Colonic mucosa (tissue), 4 donors: ENCODE measurements around the gene PMF1. TPM values are rescaled to one million over a fixed set of nuclear protein-coding genes. Genes with fewer than 3 reads are reported as not detected.
"Not testable (repeated sequence)": the region's sequence is repeated elsewhere in the genome, so short reads cannot be mapped to it uniquely, and the experiment has no call there.

ENCODE experiments used
- DNase-seq: peaks from one replicate; pipeline ENCODE4 v3.0.0-alpha.2; 2020
- H3K27ac ChIP-seq: fragments of 200-600 bp; one replicate; pipeline ENCODE4 v1.8.0; 2021
- H3K27me3 ChIP-seq: fragments of 200-600 bp; one replicate; pipeline ENCODE4 v1.8.0; 2021
- H3K36me3 ChIP-seq: fragments of 200-600 bp; one replicate; pipeline ENCODE4 v1.8.0; 2021
- H3K4me1 ChIP-seq: fragments of 200-600 bp; one replicate; pipeline ENCODE4 v1.8.0; 2021; ENCODE audit warnings: mild to moderate bottlenecking
- H3K4me3 ChIP-seq: fragments of 200-600 bp; one replicate; pipeline ENCODE4 v1.8.0; 2021
- H3K9ac ChIP-seq, 2 donors: one replicate each; pipeline ENCODE4 v1.7.0; 2013; ENCODE audit warnings: control low read depth in 2 of 2, low read depth in 2 of 2, low read length in 2 of 2
- H3K9me3 ChIP-seq: fragments of 200-600 bp; one replicate; pipeline ENCODE4 v1.8.0; 2021
- intact Hi-C: fragments of 100-400 bp; cut with DNase I; formaldehyde crosslinking; loops from one replicate; pipeline ENCODE4 v1.14.1; 2022
- total RNA-seq, 2 donors: library from RNA; stranded (reverse); fragmentation: NEBNext Ultra II Directional in 1 of 2; extraction: Animal tissue kit (Norgen Biotek cat#: 25700) in 1 of 2; gene quantifications; one replicate each; pipeline ENCODE4 v1.2.1, GENCODE V29; 2021
- TF ChIP-seq, protein P1 (sequence below): fragments of 200-600 bp; IDR thresholded peaks from one replicate; pipeline ENCODE4 v1.8.0; 2022; ENCODE audit warnings: antibody characterized with exemption, mild to moderate bottlenecking
- donor health status: healthy.
- donor health status: DM: no; HTN: no; CAD: no.
- donor health status: DM: no; HTN: no; CAD: no.

The PMF1 gene
- total RNA-seq, 2 donors from 2014 or later = 44.4 to 49.4 TPM

GRCh38 chr1:156172696-156173470 is 39.9 kb upstream of the PMF1 start:
- Histone ChIP-seq H3K9me3 (no peaks in the 10 kb centered on the region), H3K36me3 (no peaks in the 10 kb centered on the region), H3K9ac (peak overlapping the region in 1 of 2 donors; percentile 3), H3K4me3 (no peak overlapping the region), H3K27ac (no peak overlapping the region), H3K27me3 (no peaks in the 10 kb centered on the region), H3K4me1 (no peaks in the 10 kb centered on the region)
- intact Hi-C loops = no loop called here
- no peak for DNase-seq
- TF ChIP-seq, protein P1, sequence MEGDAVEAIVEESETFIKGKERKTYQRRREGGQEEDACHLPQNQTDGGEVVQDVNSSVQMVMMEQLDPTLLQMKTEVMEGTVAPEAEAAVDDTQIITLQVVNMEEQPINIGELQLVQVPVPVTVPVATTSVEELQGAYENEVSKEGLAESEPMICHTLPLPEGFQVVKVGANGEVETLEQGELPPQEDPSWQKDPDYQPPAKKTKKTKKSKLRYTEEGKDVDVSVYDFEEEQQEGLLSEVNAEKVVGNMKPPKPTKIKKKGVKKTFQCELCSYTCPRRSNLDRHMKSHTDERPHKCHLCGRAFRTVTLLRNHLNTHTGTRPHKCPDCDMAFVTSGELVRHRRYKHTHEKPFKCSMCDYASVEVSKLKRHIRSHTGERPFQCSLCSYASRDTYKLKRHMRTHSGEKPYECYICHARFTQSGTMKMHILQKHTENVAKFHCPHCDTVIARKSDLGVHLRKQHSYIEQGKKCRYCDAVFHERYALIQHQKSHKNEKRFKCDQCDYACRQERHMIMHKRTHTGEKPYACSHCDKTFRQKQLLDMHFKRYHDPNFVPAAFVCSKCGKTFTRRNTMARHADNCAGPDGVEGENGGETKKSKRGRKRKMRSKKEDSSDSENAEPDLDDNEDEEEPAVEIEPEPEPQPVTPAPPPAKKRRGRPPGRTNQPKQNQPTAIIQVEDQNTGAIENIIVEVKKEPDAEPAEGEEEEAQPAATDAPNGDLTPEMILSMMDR = no peak

- intact Hi-C loops = no loop called here
- no peaks in the 10 kb centered on the region for H3K4me1 ChIP-seq
- no peak overlapping the region for H3K27ac ChIP-seq
- H3K4me3 ChIP-seq = no peak overlapping the region
- no peak for DNase-seq
- no peaks in the 10 kb centered on the region for H3K27me3 ChIP-seq
- H3K9me3 ChIP-seq = no peaks in the 10 kb centered on the region
- no peak overlapping the region for H3K9ac ChIP-seq
- no peaks in the 10 kb centered on the region for H3K36me3 ChIP-seq
- TF ChIP-seq, protein P1 = no peak
Measured at GRCh38 chr1:156176610-156177210, 36.1 kb upstream of the PMF1 start.

- H3K27ac ChIP-seq = no peak overlapping the region
- DNase-seq = no peak
- H3K4me1 ChIP-seq = no peaks in the 10 kb centered on the region
- H3K4me3 ChIP-seq = no peak overlapping the region
- TF ChIP-seq, protein P1 = no peak
- H3K27me3 ChIP-seq = no peaks in the 10 kb centered on the region
- no peaks in the 10 kb centered on the region for H3K9me3 ChIP-seq
- intact Hi-C loops = no loop called here
- H3K36me3 ChIP-seq = no peaks in the 10 kb centered on the region
- no peak overlapping the region for H3K9ac ChIP-seq
Measured at GRCh38 chr1:156177919-156178654, 34.7 kb upstream of the PMF1 start.

- H3K9me3 ChIP-seq = no peaks in the 10 kb centered on the region
- no peaks in the 10 kb centered on the region for H3K4me1 ChIP-seq
- no peak overlapping the region for H3K27ac ChIP-seq
- no peak for DNase-seq
- no peaks in the 10 kb centered on the region for H3K27me3 ChIP-seq
- TF ChIP-seq, protein P1 = no peak
- no peak overlapping the region for H3K4me3 ChIP-seq
- H3K36me3 ChIP-seq = no peaks in the 10 kb centered on the region
- no peak overlapping the region for H3K9ac ChIP-seq
- intact Hi-C loops = no loop called here
Measured at GRCh38 chr1:156180471-156180870, 32.3 kb upstream of the PMF1 start.

- H3K27ac ChIP-seq, H3K36me3 ChIP-seq, H3K4me1 ChIP-seq, intact Hi-C loops, H3K9ac ChIP-seq, DNase-seq, H3K27me3 ChIP-seq, H3K9me3 ChIP-seq, H3K4me3 ChIP-seq: not testable (repeated sequence)
Measured at GRCh38 chr1:156181391-156181924, 31.3 kb upstream of the PMF1 start.

GRCh38 chr1:156182010-156182779 is 30.6 kb upstream of the PMF1 start:
- H3K4me3 ChIP-seq, DNase-seq, H3K27me3 ChIP-seq, H3K27ac ChIP-seq, H3K4me1 ChIP-seq, intact Hi-C loops, H3K36me3 ChIP-seq, H3K9me3 ChIP-seq, H3K9ac ChIP-seq: not testable (repeated sequence)

- intact Hi-C loops, H3K27ac ChIP-seq, H3K4me3 ChIP-seq: not testable (repeated sequence)
Measured at GRCh38 chr1:156186347-156187177, 26.2 kb upstream of the PMF1 start.

DNA sequence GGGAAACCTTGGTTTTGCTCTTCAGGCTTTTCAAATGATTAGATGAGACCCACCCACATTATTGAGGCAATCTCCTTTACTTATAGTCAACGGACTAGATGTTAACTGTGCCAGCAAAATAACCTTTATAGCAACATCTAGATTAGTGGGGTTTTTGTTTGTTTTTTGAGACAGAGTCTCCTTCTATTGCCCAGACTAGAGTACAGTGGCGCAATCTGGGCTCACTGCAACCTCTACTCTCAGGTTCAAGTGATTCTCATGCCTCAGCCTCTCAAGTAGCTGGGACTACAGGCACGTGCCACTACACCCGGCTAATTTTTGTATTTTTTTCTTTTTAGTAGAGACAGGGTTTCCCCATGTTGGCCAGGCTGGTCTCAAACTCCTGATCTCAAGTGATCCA is 22.5 kb upstream of the PMF1 start:
- H3K9ac ChIP-seq, H3K36me3 ChIP-seq, H3K27me3 ChIP-seq, H3K9me3 ChIP-seq, H3K4me1 ChIP-seq, intact Hi-C loops, H3K4me3 ChIP-seq, DNase-seq, H3K27ac ChIP-seq: not testable (repeated sequence)

More at GRCh38 chr1:156186347-156187177, 26.2 kb upstream of the PMF1 start:
- not testable (repeated sequence) for H3K9ac ChIP-seq, H3K36me3 ChIP-seq, DNase-seq, H3K4me1 ChIP-seq, H3K27me3 ChIP-seq, H3K9me3 ChIP-seq
